ENCODE data around the gene DBX1. TPM values are rescaled to one million over a fixed set of nuclear protein-coding genes. Genes with fewer than 3 reads are reported as not detected.

DBX1 gene
- total and polyA plus RNA-seq, 10 of the 15 experiments (the other 5 are each of a cell fraction or from before 2014, with no cell fraction given) = not detected

DNA sequence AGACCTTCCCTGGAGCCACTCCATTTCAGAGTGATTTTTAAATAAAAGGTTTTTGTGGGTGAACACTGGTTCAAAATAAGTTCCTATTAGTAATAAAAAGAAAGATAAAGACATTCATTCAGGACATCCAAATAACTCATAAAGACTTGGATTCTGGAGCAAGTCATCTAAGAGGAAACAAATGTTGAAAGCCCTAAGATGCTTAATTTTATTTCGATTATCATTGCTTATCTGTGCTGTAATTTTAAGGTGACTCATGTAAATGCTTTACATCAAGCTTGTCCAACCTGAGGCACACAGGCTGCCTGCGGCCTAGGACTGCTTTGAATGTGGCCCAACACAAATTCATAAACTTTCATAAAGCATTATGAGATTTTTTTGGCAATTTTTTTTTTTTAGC, 34.2 kb upstream of the DBX1 start:
- POLR2A ChIA-PET = no interaction called here

DNA sequence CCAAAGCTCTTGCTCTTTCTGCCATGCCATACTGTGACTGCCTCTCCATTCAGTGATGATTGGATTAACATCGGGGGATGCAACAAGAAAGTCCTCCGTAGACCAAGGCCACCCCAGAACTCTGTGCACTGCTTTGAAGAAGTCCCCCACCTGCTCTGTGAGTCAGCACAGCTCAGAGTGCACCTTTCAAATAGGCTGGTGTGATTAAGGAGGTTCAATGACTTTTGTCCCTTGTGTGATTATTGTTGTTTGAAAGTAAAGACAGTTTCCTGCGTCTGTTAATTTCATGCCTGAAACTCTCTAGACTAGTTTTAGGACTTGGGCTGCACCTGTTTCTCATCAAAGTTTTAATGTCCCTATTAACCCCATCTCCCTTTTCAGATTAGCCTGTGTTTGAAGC, 33.0 kb upstream of the DBX1 start:
- Histone ChIP-seq H2AFZ (ENCODE audit: control insufficient read depth, low read depth, low read length) (no peak overlapping the region), H3K9ac (ENCODE audit: control insufficient read depth, insufficient read depth, low read length) (no peak overlapping the region), H3K36me3 (ENCODE audit: control insufficient read depth in 2 of 2, insufficient read depth in 2 of 2, low read length in 1 of 2) (no peaks in the 10 kb centered on the region), H3K4me1 (ENCODE audit: control insufficient read depth, insufficient read depth, low read length) (no peaks in the 10 kb centered on the region; the same call in 1 of the 2 replicates), H3K9me3 (replicated peaks; ENCODE audit: control insufficient read depth, insufficient read depth, low read length) (no peaks in the 10 kb centered on the region), H4K20me1 (ENCODE audit: control insufficient read depth, insufficient read depth) (no peaks in the 10 kb centered on the region), H3K27me3 (replicated peaks in 1 of 2; ENCODE audit: control insufficient read depth in 2 of 2, insufficient read depth in 2 of 2, low read length in 1 of 2) (no peaks in the 10 kb centered on the region; a peak in 1 of 4 replicates), H3K4me3 (no peak overlapping the region), H3K4me2 (ENCODE audit: control insufficient read depth, insufficient read depth) (no peak overlapping the region), H3K79me2 (ENCODE audit: control insufficient read depth, insufficient read depth, low read length) (no peaks in the 10 kb centered on the region), H3K27ac (ENCODE audit: control insufficient read depth, insufficient read depth) (no peak overlapping the region)
- SMC1A ChIA-PET (ENCODE audit: uncharacterized antibody, unreplicated experiment) = interaction anchor here (0.6 kb wide), 1 partner anchor 631 kb away, joined by 4 read pairs; no protein-coding TSS in a partner anchor
- POLR2A ChIA-PET = no interaction called here
- CTCF ChIA-PET = interaction anchor here (0.9 to 1.6 kb wide), 3 partner anchors 62 to 287 kb away, joined by 3 to 6 read pairs (median 3); no protein-coding TSS in a partner anchor
- FAIRE-seq (peak; percentile 69), DNase-seq (ENCODE audit: low read depth, low spot score) (no peak), ATAC-seq (peak; percentile 66)
- no TSS peak for BruUV-seq (replicated peaks)
- RAD21 ChIA-PET (ENCODE audit: unreplicated experiment) = no interaction called here
- intact Hi-C loops (cut with micrococcal nuclease; ENCODE audit: unreplicated experiment) (loop anchor here (10.0 kb wide), 1 partner anchor 59 kb away; no protein-coding TSS in a partner anchor), in situ Hi-C loops (cut with MboI) (no loop called here)
- 92% methylated on average over 3 of the region's 3 CpGs for WGBS (ENCODE audit: insufficient coverage, insufficient replicate concordance, low lambda C conversion rate, missing lambda C conversion rate)
- TF ChIP-seq EED (IDR thresholded peaks at IDR 0.05; ENCODE audit: low read depth) (no peak), WRNIP1 (IDR thresholded peaks at IDR 0.05; ENCODE audit: borderline replicate concordance, low read depth, low read length) (no peak), SP1 (IDR thresholded peaks at IDR 0.05; ENCODE audit: low read depth, low read length) (no peak), EP300 (IDR thresholded peaks at IDR 0.05; ENCODE audit: borderline replicate concordance in 1 of 2, control insufficient read depth in 1 of 2, low read depth in 2 of 2, low read length in 2 of 2) (no peak), YY1 (IDR thresholded peaks at IDR 0.05; ENCODE audit: low read depth, low read length) (no peak), BHLHE40 (IDR thresholded peaks at IDR 0.05; ENCODE audit: borderline replicate concordance in 1 of 2, low read depth in 2 of 2, low read length in 1 of 2) (no peak), TCF12 (IDR thresholded peaks at IDR 0.05; ENCODE audit: low read depth, low read length) (no peak)
- TF ChIP-seq, protein P1, sequence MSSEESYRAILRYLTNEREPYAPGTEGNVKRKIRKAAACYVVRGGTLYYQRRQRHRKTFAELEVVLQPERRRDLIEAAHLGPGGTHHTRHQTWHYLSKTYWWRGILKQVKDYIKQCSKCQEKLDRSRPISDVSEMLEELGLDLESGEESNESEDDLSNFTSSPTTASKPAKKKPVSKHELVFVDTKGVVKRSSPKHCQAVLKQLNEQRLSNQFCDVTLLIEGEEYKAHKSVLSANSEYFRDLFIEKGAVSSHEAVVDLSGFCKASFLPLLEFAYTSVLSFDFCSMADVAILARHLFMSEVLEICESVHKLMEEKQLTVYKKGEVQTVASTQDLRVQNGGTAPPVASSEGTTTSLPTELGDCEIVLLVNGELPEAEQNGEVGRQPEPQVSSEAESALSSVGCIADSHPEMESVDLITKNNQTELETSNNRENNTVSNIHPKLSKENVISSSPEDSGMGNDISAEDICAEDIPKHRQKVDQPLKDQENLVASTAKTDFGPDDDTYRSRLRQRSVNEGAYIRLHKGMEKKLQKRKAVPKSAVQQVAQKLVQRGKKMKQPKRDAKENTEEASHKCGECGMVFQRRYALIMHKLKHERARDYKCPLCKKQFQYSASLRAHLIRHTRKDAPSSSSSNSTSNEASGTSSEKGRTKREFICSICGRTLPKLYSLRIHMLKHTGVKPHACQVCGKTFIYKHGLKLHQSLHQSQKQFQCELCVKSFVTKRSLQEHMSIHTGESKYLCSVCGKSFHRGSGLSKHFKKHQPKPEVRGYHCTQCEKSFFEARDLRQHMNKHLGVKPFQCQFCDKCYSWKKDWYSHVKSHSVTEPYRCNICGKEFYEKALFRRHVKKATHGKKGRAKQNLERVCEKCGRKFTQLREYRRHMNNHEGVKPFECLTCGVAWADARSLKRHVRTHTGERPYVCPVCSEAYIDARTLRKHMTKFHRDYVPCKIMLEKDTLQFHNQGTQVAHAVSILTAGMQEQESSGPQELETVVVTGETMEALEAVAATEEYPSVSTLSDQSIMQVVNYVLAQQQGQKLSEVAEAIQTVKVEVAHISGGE (CRISPR knock-in tag; IDR thresholded peaks at IDR 0.05) = no peak
- TF ChIP-seq, protein P2, sequence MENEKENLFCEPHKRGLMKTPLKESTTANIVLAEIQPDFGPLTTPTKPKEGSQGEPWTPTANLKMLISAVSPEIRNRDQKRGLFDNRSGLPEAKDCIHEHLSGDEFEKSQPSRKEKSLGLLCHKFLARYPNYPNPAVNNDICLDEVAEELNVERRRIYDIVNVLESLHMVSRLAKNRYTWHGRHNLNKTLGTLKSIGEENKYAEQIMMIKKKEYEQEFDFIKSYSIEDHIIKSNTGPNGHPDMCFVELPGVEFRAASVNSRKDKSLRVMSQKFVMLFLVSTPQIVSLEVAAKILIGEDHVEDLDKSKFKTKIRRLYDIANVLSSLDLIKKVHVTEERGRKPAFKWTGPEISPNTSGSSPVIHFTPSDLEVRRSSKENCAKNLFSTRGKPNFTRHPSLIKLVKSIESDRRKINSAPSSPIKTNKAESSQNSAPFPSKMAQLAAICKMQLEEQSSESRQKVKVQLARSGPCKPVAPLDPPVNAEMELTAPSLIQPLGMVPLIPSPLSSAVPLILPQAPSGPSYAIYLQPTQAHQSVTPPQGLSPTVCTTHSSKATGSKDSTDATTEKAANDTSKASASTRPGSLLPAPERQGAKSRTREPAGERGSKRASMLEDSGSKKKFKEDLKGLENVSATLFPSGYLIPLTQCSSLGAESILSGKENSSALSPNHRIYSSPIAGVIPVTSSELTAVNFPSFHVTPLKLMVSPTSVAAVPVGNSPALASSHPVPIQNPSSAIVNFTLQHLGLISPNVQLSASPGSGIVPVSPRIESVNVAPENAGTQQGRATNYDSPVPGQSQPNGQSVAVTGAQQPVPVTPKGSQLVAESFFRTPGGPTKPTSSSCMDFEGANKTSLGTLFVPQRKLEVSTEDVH (IDR thresholded peaks at IDR 0.05; ENCODE audit: low read depth, partially characterized antibody) = no peak

More for the DNA sequence above, 34.2 kb upstream of the DBX1 start:
- Histone ChIP-seq H3K4me3 (no peak overlapping the region), H4K20me1 (ENCODE audit: control insufficient read depth, insufficient read depth) (no peaks in the 10 kb centered on the region), H3K27me3 (replicated peaks in 1 of 2; ENCODE audit: control insufficient read depth in 2 of 2, insufficient read depth in 2 of 2, low read length in 1 of 2) (no peaks in the 10 kb centered on the region), H3K4me2 (ENCODE audit: control insufficient read depth, insufficient read depth) (no peak overlapping the region), H2AFZ (ENCODE audit: control insufficient read depth, low read depth, low read length) (no peak overlapping the region), H3K79me2 (ENCODE audit: control insufficient read depth, insufficient read depth, low read length) (no peaks in the 10 kb centered on the region), H3K27ac (ENCODE audit: control insufficient read depth, insufficient read depth) (no peak overlapping the region), H3K36me3 (ENCODE audit: control insufficient read depth in 2 of 2, insufficient read depth in 2 of 2, low read length in 1 of 2) (no peaks in the 10 kb centered on the region), H3K9ac (ENCODE audit: control insufficient read depth, insufficient read depth, low read length) (no peak overlapping the region), H3K9me3 (replicated peaks; ENCODE audit: control insufficient read depth, insufficient read depth, low read length) (no peaks in the 10 kb centered on the region), H3K4me1 (ENCODE audit: control insufficient read depth, insufficient read depth, low read length) (no peaks in the 10 kb centered on the region; the same call in 1 of the 2 replicates)
- CTCF ChIA-PET = interaction anchor here (0.8 to 0.9 kb wide), 2 partner anchors 30 to 63 kb away, joined by 3 read pairs; no protein-coding TSS in a partner anchor
- TF ChIP-seq GATAD2B (conservative IDR thresholded peaks at IDR 0.05; ENCODE audit: low read depth) (no peak), SIN3A (IDR thresholded peaks at IDR 0.05; ENCODE audit: low read depth, low read length) (no peak), TAF1 (IDR thresholded peaks at IDR 0.05; ENCODE audit: borderline replicate concordance, low read depth, low read length) (no peak)
- FAIRE-seq (no peak), DNase-seq (ENCODE audit: low read depth, low spot score) (no peak), ATAC-seq (no peak)
- no TSS peak for BruUV-seq (replicated peaks)
- RAD21 ChIA-PET (ENCODE audit: unreplicated experiment) = no interaction called here
- SMC1A ChIA-PET (ENCODE audit: uncharacterized antibody, unreplicated experiment) = no interaction called here
- intact Hi-C loops (cut with micrococcal nuclease; ENCODE audit: unreplicated experiment) = loop anchor here (10.0 kb wide), 1 partner anchor 60 kb away; no protein-coding TSS in a partner anchor
- in situ Hi-C loops (cut with MboI) = no loop called here
- 26% methylated on average over 2 of the region's 2 CpGs for WGBS (ENCODE audit: insufficient coverage, insufficient replicate concordance, low lambda C conversion rate, missing lambda C conversion rate)
